HCT116 (cell line): ENCODE results near the gene WDR59.

Experiments
- CTCF ChIP-seq, 3 experiments: fragments of 200-600 bp in 1 of 3; sonication (generic) in 1 of 3; IDR thresholded peaks in 2 of 3; conservative IDR thresholded peaks in 1 of 3; 2 replicates each; pipeline ENCODE4 v1.5.1; 2012 to 2017; ENCODE audit warnings: low read depth in 2 of 3, low read length in 2 of 3, antibody characterized with exemption in 1 of 3, borderline replicate concordance in 1 of 3, control low read depth in 1 of 3, mild to moderate bottlenecking in 1 of 3, mixed read lengths in 1 of 3, mixed run types in 1 of 3, moderate library complexity in 1 of 3; ENCODE audit not compliant: insufficient read depth in 1 of 3
- POLR2A ChIP-seq: IDR thresholded peaks from 2 replicates; pipeline ENCODE4 v1.7.0; 2011; ENCODE audit warnings: borderline replicate concordance; ENCODE audit not compliant: insufficient read depth, insufficient read length; ENCODE audit errors: extremely low read depth
- SIN3A ChIP-seq: IDR thresholded peaks from 2 replicates; pipeline ENCODE4 v1.6.1; 2012; ENCODE audit warnings: low read depth

DNA sequence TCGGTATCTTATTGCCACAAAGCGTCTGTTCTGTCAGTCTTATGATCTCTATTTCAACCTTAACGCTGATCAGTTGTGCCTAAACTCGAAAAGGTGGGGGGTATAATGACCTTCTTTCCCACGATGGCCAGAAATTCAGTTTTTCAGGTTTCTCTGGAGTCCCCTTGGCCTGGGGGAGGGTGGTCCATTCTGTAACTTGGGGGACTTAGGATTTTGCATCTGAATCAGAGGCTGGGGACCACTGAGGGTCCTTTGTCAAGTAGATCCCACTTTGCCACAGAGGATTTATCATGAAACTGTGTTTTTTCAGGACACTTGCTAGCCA is 6.3 kb upstream of the WDR59 start:
- TF ChIP-seq CTCF (IDR thresholded peaks at IDR 0.05 in 2 of 3, conservative IDR thresholded peaks at IDR 0.05 in 1 of 3; ENCODE audit: borderline replicate concordance in 1 of 3, insufficient read depth in 1 of 3, low read depth in 2 of 3, low read length in 2 of 3) (no peak), POLR2A (no peak), SIN3A (no peak)
